ENCODE results near the gene KAZN. TPM values are rescaled to one million over a fixed set of nuclear protein-coding genes. Genes with fewer than 3 reads are reported as not detected.

Gene KAZN
- total RNA-seq, 1 donor from 2014 or later, result 9.4 TPM

GRCh38 chr1:14932034-14932638, 333.7 kb downstream of the KAZN start:
- Histone ChIP-seq H4K20me1 (ENCODE audit: insufficient read depth, low read length) (peaks cover 10% of the 10 kb centered on the region), H3K4me3 (ENCODE audit: insufficient read depth, low read depth, low read length) (no peak overlapping the region), H3K9ac (ENCODE audit: low read length) (no peak overlapping the region), H3K27me3 (ENCODE audit: insufficient read depth, low read length) (no peaks in the 10 kb centered on the region), H3K4me1 (ENCODE audit: insufficient read depth, low read length) (peaks cover 11% of the 10 kb centered on the region), H2AFZ (ENCODE audit: low read depth, low read length) (no peak overlapping the region), H3K79me2 (ENCODE audit: insufficient read depth, low read length) (peaks cover 11% of the 10 kb centered on the region), H3K27ac (ENCODE audit: low read depth, low read length) (no peak overlapping the region), H3K4me2 (ENCODE audit: low read length) (no peak overlapping the region), H3K36me3 (ENCODE audit: insufficient read depth, low read length) (no peaks in the 10 kb centered on the region), H3K9me3 (ENCODE audit: insufficient read depth, low read depth, low read length) (no peaks in the 10 kb centered on the region)
- Mint-ChIP-seq H3K27ac (ENCODE audit: unreplicated experiment) (no peak overlapping the region), H3K36me3 (ENCODE audit: low read depth, unreplicated experiment) (peaks cover 3% of the 10 kb centered on the region), H3K4me3 (ENCODE audit: unreplicated experiment) (no peak overlapping the region), H3K4me1 (ENCODE audit: low read depth, unreplicated experiment) (no peaks in the 10 kb centered on the region), H3K27me3 (ENCODE audit: low read depth, unreplicated experiment) (peaks cover 16% of the 10 kb centered on the region), H3K9me3 (ENCODE audit: unreplicated experiment) (no peaks in the 10 kb centered on the region)
- FAIRE-seq, result no peak
- no peak for TF ChIP-seq EZH2 (IDR thresholded peaks at IDR 0.05; ENCODE audit: insufficient read depth, low read length)
- DNase-seq (ENCODE audit: low read depth), result no peak

- FAIRE-seq (no peak), DNase-seq (ENCODE audit: low read depth) (no peak)
- Histone ChIP-seq H2AFZ (ENCODE audit: low read depth, low read length) (no peak overlapping the region), H3K9me3 (ENCODE audit: insufficient read depth, low read depth, low read length) (no peaks in the 10 kb centered on the region), H3K4me3 (ENCODE audit: insufficient read depth, low read depth, low read length) (no peak overlapping the region), H3K27me3 (ENCODE audit: insufficient read depth, low read length) (no peaks in the 10 kb centered on the region), H3K4me1 (ENCODE audit: insufficient read depth, low read length) (peaks cover 3% of the 10 kb centered on the region), H3K27ac (ENCODE audit: low read depth, low read length) (no peak overlapping the region), H3K36me3 (ENCODE audit: insufficient read depth, low read length) (no peaks in the 10 kb centered on the region), H3K9ac (ENCODE audit: low read length) (no peak overlapping the region), H3K79me2 (ENCODE audit: insufficient read depth, low read length) (no peaks in the 10 kb centered on the region), H4K20me1 (ENCODE audit: insufficient read depth, low read length) (no peaks in the 10 kb centered on the region), H3K4me2 (ENCODE audit: low read length) (no peak overlapping the region)
- no peaks in the 10 kb centered on the region for H3K4me1 Mint-ChIP-seq (ENCODE audit: low read depth, unreplicated experiment)
- H3K27ac Mint-ChIP-seq (ENCODE audit: unreplicated experiment), result no peak overlapping the region
- no peak overlapping the region for H3K4me3 Mint-ChIP-seq (ENCODE audit: unreplicated experiment)
- peaks cover 13% of the 10 kb centered on the region for H3K27me3 Mint-ChIP-seq (ENCODE audit: low read depth, unreplicated experiment)
- H3K36me3 Mint-ChIP-seq (ENCODE audit: low read depth, unreplicated experiment), result peaks cover 3% of the 10 kb centered on the region
- H3K9me3 Mint-ChIP-seq (ENCODE audit: unreplicated experiment), result no peaks in the 10 kb centered on the region
- TF ChIP-seq EZH2 (IDR thresholded peaks at IDR 0.05; ENCODE audit: insufficient read depth, low read length) (no peak), CTCF (IDR thresholded peaks at IDR 0.05; ENCODE audit: insufficient read depth, low read depth, low read length) (no peak)
Observed at GRCh38 chr1:14934867-14935266, 336.4 kb downstream of the KAZN start.

GRCh38 chr1:14936815-14937214, 338.3 kb downstream of the KAZN start:
- DNase-seq (ENCODE audit: low read depth) (no peak), FAIRE-seq (no peak)
- no peak overlapping the region for H3K27ac Mint-ChIP-seq (ENCODE audit: unreplicated experiment)
- no peak overlapping the region for H3K4me3 ChIP-seq (ENCODE audit: insufficient read depth, low read depth, low read length)
- H3K9ac ChIP-seq (ENCODE audit: low read length), result no peak overlapping the region
- TF ChIP-seq EZH2 (IDR thresholded peaks at IDR 0.05; ENCODE audit: insufficient read depth, low read length) (no peak), CTCF (IDR thresholded peaks at IDR 0.05; ENCODE audit: insufficient read depth, low read depth, low read length) (no peak)
- H3K27me3 ChIP-seq (ENCODE audit: insufficient read depth, low read length), result no peaks in the 10 kb centered on the region
- H2AFZ ChIP-seq (ENCODE audit: low read depth, low read length), result no peak overlapping the region
- H3K79me2 ChIP-seq (ENCODE audit: insufficient read depth, low read length), result no peaks in the 10 kb centered on the region
- H3K27me3 Mint-ChIP-seq (ENCODE audit: low read depth, unreplicated experiment), result peaks cover 10% of the 10 kb centered on the region
- H3K36me3 Mint-ChIP-seq (ENCODE audit: low read depth, unreplicated experiment), result peaks cover 2% of the 10 kb centered on the region
- no peaks in the 10 kb centered on the region for H3K9me3 Mint-ChIP-seq (ENCODE audit: unreplicated experiment)
- H3K4me1 Mint-ChIP-seq (ENCODE audit: low read depth, unreplicated experiment), result peaks cover 11% of the 10 kb centered on the region
- H3K4me3 Mint-ChIP-seq (ENCODE audit: unreplicated experiment), result no peak overlapping the region
- H3K9me3 ChIP-seq (ENCODE audit: insufficient read depth, low read depth, low read length), result no peaks in the 10 kb centered on the region
- H3K27ac ChIP-seq (ENCODE audit: low read depth, low read length), result no peak overlapping the region
- no peak overlapping the region for H3K4me2 ChIP-seq (ENCODE audit: low read length)
- no peaks in the 10 kb centered on the region for H4K20me1 ChIP-seq (ENCODE audit: insufficient read depth, low read length)
- peaks cover 11% of the 10 kb centered on the region for H3K4me1 ChIP-seq (ENCODE audit: insufficient read depth, low read length)
- no peaks in the 10 kb centered on the region for H3K36me3 ChIP-seq (ENCODE audit: insufficient read depth, low read length)
